ENCODE data around the gene USP13. TPM values are rescaled to one million over a fixed set of nuclear protein-coding genes. Genes with fewer than 3 reads are reported as not detected.
A peak's percentile ranks its signal among the peaks of the same experiment; 100 is the strongest.
"Not testable (repeated sequence)": the region's sequence is repeated elsewhere in the genome, so short reads cannot be mapped to it uniquely, and the experiment has no call there.

The USP13 gene
- total RNA-seq, 1 donor = 14.4 TPM

DNA sequence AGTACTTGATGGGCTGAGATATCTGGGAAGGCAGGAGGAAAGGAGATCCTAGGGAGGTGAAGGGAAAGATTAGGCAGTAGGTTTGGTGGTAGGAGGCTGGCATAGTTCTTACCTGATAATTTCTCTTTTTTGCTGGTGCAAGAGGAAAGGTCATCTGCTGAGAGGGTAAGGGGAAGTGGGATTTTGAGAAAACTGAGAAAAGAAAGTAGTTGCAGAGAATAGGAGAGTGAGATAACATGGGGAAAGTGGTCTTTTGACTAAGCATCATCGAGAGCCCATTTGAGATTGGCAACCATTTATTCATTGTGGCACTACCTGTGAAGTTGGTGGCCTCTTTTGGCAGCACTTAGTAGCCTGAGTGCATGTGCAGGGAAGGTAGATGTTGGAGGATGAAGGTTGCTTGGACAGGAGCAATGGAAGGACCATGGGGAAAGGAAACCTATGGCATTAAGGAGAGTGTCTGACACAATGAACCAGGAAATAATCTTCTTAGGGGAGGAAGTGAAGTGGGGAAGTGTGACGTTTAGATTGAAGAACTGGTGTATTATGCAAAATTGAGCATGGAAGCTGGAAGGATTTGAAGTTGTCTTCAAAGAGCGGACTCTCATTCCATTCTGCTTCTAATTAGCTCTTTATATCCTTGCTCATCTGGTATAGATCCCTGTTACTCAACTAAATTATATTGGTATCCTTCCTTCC is 21.9 kb upstream of the USP13 start:
- no peak overlapping the region for H3K4me3 ChIP-seq (ENCODE audit: low read depth, low read length)

DNA sequence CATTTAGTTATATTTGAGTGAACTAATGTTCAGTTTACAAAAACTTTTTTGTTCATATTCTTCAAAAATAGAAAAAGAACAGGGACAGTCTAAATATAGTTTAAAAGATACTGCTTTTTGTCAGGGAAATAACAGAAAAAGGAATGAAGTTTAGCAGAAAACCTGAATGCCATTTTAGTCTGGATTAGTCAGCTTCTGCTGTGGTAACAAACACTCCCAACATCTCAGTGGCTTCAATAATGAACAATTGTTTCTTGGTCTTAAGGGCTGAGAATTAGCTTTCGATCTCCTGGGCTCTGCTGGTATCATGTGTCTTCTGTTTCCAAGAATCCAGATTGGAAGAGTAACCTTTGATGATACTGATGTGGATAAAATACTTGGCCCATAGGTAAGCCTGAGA is 12.4 kb upstream of the USP13 start:
- no peak overlapping the region for H3K4me3 ChIP-seq (ENCODE audit: low read depth, low read length)
- no peak for TF ChIP-seq CTCF (IDR thresholded peaks at IDR 0.05; ENCODE audit: insufficient read depth, low read length)
- no peak for DNase-seq (ENCODE audit: low read depth)

More for the DNA sequence above, 21.9 kb upstream of the USP13 start:
- no peak for TF ChIP-seq CTCF (IDR thresholded peaks at IDR 0.05; ENCODE audit: insufficient read depth, low read length)
- no peak for DNase-seq (ENCODE audit: low read depth)

DNA sequence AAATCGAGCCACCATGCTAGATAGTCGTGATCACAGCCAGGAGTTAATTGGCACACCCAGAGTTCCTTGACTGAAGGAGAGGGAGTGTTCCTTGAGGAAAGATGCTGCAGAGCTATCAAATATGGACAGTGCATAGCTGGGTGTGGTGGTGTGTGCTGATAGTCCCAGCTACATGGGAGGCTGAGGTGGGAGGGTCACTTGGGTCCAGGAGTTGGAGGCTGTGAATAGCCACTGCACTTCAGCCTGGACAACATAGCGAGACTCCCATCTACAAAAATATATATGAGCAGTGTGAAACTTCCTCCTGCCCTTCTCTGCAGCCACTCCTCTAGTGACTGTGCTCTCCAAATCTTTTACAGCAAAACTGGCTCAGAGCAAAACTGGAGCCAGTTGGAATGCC is 10.0 kb upstream of the USP13 start:
- no peak overlapping the region for H3K4me3 ChIP-seq (ENCODE audit: low read depth, low read length)
- no peak for TF ChIP-seq CTCF (IDR thresholded peaks at IDR 0.05; ENCODE audit: insufficient read depth, low read length)
- DNase-seq (ENCODE audit: low read depth) = no peak

- not testable (repeated sequence) for DNase-seq (ENCODE audit: low read depth); H3K4me3 ChIP-seq (ENCODE audit: low read depth, low read length)
Observed at GRCh38 chr3:179643837-179644236, 9.0 kb upstream of the USP13 start.

DNA sequence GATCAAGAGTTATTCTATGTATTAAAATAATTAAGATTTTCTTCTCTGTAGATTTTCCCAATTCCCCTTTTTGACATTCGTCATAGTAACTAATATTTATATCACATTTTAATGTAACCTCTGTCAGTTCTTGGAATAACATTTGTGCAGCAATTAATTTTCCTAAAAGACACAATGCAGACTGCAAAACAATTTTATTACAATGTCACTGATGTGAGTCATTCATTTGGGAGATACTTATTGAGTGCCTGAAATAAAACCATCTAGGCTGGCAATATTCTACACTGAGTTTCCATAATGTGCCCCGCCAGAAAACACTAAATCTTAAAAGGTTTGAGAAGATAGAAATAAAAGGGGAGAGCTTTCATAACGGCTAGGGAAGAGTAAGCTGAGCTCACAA is 6.7 kb upstream of the USP13 start:
- no peak for TF ChIP-seq CTCF (IDR thresholded peaks at IDR 0.05; ENCODE audit: insufficient read depth, low read length)
- no peak overlapping the region for H3K4me3 ChIP-seq (ENCODE audit: low read depth, low read length)
- no peak for DNase-seq (ENCODE audit: low read depth)

- no peak for TF ChIP-seq CTCF (IDR thresholded peaks at IDR 0.05; ENCODE audit: insufficient read depth, low read length)
- H3K4me3 ChIP-seq (ENCODE audit: low read depth, low read length) = peak overlapping the region; percentile 88
- no peak for DNase-seq (ENCODE audit: low read depth)
Observed at GRCh38 chr3:179651687-179652446, 973 bp upstream of the USP13 start.

DNA sequence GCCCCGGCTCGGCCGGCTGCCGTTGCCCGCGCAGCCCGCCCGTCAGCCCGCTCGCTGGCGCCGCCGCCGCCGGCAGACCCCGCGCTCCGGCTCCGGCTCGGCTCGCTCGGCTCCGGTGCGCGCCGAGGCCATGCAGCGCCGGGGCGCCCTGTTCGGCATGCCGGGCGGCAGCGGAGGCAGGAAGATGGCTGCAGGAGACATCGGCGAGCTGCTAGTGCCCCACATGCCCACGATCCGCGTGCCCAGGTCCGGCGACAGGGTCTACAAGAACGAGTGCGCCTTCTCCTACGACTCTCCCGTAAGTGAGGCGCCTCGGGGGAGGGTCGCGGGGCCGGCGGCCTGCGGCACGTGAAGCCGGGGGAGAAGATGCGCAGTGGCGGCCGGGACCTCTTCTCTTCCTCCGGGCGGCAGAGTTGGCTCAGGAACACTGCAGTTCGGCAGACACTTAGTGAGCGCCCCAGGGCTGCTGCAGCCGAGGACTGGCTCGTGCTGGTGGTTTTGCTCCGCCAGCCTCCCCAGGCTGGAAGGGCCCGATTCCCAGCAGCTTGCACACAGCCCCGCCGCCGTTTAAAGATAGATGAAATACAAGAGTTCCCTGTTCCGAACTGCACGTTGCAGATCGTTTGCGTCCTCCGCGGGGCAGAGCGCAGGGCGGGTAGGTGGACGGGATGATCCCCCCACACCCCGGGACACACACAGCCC is 407 bp downstream of the USP13 start:
- DNase-seq (ENCODE audit: low read depth) = peak; percentile 81
- TF ChIP-seq CTCF (IDR thresholded peaks at IDR 0.05; ENCODE audit: insufficient read depth, low read length) = peak; percentile 4
- H3K4me3 ChIP-seq (ENCODE audit: low read depth, low read length) = peak overlapping the region; percentile 88
